CD4-positive, alpha-beta T cell (primary cell): ENCODE measurements around the gene PADI1. TPM values are rescaled to one million over a fixed set of nuclear protein-coding genes. Genes with fewer than 3 reads are reported as not detected.

Experiments
- ATAC-seq: fragments of 200-7000 bp; cut with Tn5 transposase; one replicate; pipeline ENCODE4 v1.10.0; 2022; ENCODE audit warnings: mild to moderate bottlenecking; ENCODE audit not compliant: poor library complexity
- CTCF ChIA-PET: fragments of 350-600 bp; sonication (Branson Sonifier 250); formaldehyde crosslinking; loops from one replicate; lab custom pipeline; 2021; ENCODE audit warnings: antibody characterized with exemption, inconsistent platforms; lab: Charles Lee
- POLR2A ChIA-PET: fragments of 350-600 bp; sonication (Branson Sonifier 250); formaldehyde crosslinking; loops from one replicate; lab custom pipeline; 2021; ENCODE audit warnings: antibody characterized with exemption, inconsistent platforms; lab: Charles Lee
- DNase-seq, 14 experiments: peaks; one replicate each; pipeline ENCODE4 v3.0.0-alpha.2; 2013 to 2020; ENCODE audit warnings: mixed read lengths in 2 of 14
- H3K27ac ChIP-seq, 2 donors: one replicate each; pipeline versions ENCODE4 v1.5.1 to v1.7.0; 2013; ENCODE audit warnings: low read length in 2 of 2, low read depth in 1 of 2, mild to moderate bottlenecking in 1 of 2
- H3K27me3 ChIP-seq, 2 experiments: 1 replicate in 1 of 2; 2 replicates in 1 of 2; pipeline versions ENCODE4 v1.6.1 to v1.7.0; 2013; ENCODE audit warnings: low read length in 2 of 2, control low read depth in 1 of 2, mild to moderate bottlenecking in 1 of 2, moderate library complexity in 1 of 2; ENCODE audit not compliant: insufficient read depth in 2 of 2, control insufficient read depth in 1 of 2
- H3K36me3 ChIP-seq: one replicate; pipeline ENCODE4 v1.6.1; 2013; ENCODE audit warnings: low read length, control low read depth; ENCODE audit not compliant: insufficient read depth
- H3K4me1 ChIP-seq: one replicate; pipeline ENCODE4 v1.6.1; 2013; ENCODE audit warnings: low read length, control low read depth; ENCODE audit not compliant: insufficient read depth
- H3K4me3 ChIP-seq: one replicate; pipeline ENCODE4 v1.5.1; 2013; ENCODE audit warnings: mild to moderate bottlenecking, low read length, moderate library complexity
- H3K9me3 ChIP-seq, 2 experiments: 1 replicate in 1 of 2; 2 replicates in 1 of 2; pipeline versions ENCODE4 v1.6.1 to v1.7.0; 2013; ENCODE audit warnings: low read length in 2 of 2, mild to moderate bottlenecking in 2 of 2, control low read depth in 1 of 2, moderate library complexity in 1 of 2; ENCODE audit not compliant: control insufficient read depth in 1 of 2, insufficient read depth in 1 of 2
- H3K27ac Mint-ChIP-seq: one replicate; pipeline ENCODE4 v1.8.0; 2020; ENCODE audit warnings: mixed read lengths
- H3K27me3 Mint-ChIP-seq: one replicate; pipeline ENCODE4 v1.8.0; 2021; ENCODE audit warnings: mixed read lengths
- H3K36me3 Mint-ChIP-seq: one replicate; pipeline ENCODE4 v1.8.0; 2021; ENCODE audit warnings: low read depth, mixed read lengths
- H3K4me1 Mint-ChIP-seq: one replicate; pipeline ENCODE4 v1.8.0; 2021; ENCODE audit warnings: low read depth, mixed read lengths
- H3K4me3 Mint-ChIP-seq: one replicate; pipeline ENCODE4 v1.8.0; 2020; ENCODE audit warnings: mild to moderate bottlenecking, mixed read lengths
- H3K9me3 Mint-ChIP-seq: one replicate; pipeline ENCODE4 v1.8.0; 2020; ENCODE audit warnings: mixed read lengths
- intact Hi-C, 2 experiments: fragments of 100-400 bp; cut with DNase I in 1 of 2; cut with micrococcal nuclease in 1 of 2; formaldehyde crosslinking; loops; one replicate each; pipeline versions ENCODE4 v1.15.1 to v1.9.0; 2023 to 2025; cut with DNase I, micrococcal nuclease
- total RNA-seq, 174 experiments: library from RNA in 2 of 174; stranded (reverse) in 2 of 174; gene quantifications; one replicate each; pipeline ENCODE4 v1.2.3 and lab custom pipeline; 2021 to 2026
- TF ChIP-seq, protein P1 (sequence below): fragments of 200-600 bp; IDR thresholded peaks from one replicate; pipeline ENCODE4 v1.8.0; 2022; ENCODE audit warnings: antibody characterized with exemption, mild to moderate bottlenecking

The PADI1 gene
- total RNA-seq, 2 experiments from 2014 or later: not detected

DNA sequence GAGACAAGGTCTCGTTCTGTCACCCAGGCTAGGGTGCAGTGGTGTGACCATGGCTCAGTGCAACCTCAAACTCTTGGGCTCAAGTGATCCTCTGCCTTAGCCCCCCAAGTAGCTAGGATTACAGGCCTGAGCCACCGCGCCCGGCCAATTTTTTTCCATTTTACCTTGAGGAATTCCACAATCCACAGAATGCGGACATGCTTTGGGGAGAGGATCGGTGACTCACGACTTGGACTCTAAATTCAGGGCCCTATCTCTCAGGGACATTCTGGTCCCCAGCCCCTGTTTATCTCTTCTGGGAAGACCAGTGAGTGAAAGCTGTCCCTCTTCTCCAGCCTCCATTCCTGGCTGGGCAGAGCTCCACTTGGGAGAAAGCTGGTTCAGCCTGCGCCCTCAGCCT is 5.2 kb downstream of the PADI1 start:
- no peaks in the 10 kb centered on the region for H3K36me3 Mint-ChIP-seq
- Histone ChIP-seq H3K4me3 (no peak overlapping the region), H3K27me3 (peaks cover 2 to 8% of the 10 kb centered on the region in 2 experiments), H3K27ac (no peak overlapping the region), H3K36me3 (no peaks in the 10 kb centered on the region), H3K4me1 (peaks cover 62% of the 10 kb centered on the region), H3K9me3 (no peaks in the 10 kb centered on the region)
- ChIA-PET POLR2A (no interaction called here), CTCF (no interaction called here)
- no peak for ATAC-seq
- no peak overlapping the region for H3K27ac Mint-ChIP-seq
- intact Hi-C loops: no loop called here
- TF ChIP-seq, protein P1, sequence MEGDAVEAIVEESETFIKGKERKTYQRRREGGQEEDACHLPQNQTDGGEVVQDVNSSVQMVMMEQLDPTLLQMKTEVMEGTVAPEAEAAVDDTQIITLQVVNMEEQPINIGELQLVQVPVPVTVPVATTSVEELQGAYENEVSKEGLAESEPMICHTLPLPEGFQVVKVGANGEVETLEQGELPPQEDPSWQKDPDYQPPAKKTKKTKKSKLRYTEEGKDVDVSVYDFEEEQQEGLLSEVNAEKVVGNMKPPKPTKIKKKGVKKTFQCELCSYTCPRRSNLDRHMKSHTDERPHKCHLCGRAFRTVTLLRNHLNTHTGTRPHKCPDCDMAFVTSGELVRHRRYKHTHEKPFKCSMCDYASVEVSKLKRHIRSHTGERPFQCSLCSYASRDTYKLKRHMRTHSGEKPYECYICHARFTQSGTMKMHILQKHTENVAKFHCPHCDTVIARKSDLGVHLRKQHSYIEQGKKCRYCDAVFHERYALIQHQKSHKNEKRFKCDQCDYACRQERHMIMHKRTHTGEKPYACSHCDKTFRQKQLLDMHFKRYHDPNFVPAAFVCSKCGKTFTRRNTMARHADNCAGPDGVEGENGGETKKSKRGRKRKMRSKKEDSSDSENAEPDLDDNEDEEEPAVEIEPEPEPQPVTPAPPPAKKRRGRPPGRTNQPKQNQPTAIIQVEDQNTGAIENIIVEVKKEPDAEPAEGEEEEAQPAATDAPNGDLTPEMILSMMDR: no peak
- H3K27me3 Mint-ChIP-seq: peaks cover 40% of the 10 kb centered on the region
- H3K4me3 Mint-ChIP-seq: no peak overlapping the region
- peaks cover 31% of the 10 kb centered on the region for H3K4me1 Mint-ChIP-seq
- no peak for DNase-seq
- no peaks in the 10 kb centered on the region for H3K9me3 Mint-ChIP-seq

DNA sequence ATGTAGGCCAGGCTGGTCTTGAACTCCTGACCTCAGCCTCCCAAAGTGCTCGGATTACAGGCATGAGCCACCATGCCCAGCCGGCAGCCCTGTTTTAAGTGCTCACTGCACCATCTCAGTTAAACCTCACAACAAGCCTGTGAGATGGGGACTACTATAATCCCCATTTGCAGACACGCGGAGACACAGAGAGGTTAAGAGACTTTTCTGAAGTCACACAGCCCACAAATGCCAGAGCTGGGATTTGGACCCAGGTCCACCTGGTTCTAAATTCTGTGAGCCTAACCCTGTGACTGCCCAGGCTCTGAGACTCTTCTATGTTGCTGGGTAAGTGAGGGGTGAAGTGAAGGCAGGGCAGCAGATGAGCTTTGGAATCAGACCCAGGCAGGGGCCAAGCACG is 6.4 kb downstream of the PADI1 start:
- TF ChIP-seq, protein P1: no peak
- Histone ChIP-seq H3K4me1 (peaks cover 62% of the 10 kb centered on the region), H3K27ac (no peak overlapping the region), H3K36me3 (no peaks in the 10 kb centered on the region), H3K4me3 (no peak overlapping the region), H3K27me3 (peaks cover 2 to 8% of the 10 kb centered on the region in 2 experiments), H3K9me3 (no peaks in the 10 kb centered on the region)
- intact Hi-C loops: no loop called here
- H3K4me3 Mint-ChIP-seq: no peak overlapping the region
- no peaks in the 10 kb centered on the region for H3K9me3 Mint-ChIP-seq
- H3K27ac Mint-ChIP-seq: no peak overlapping the region
- DNase-seq (no peak), ATAC-seq (no peak)
- ChIA-PET POLR2A (no interaction called here), CTCF (no interaction called here)
- peaks cover 31% of the 10 kb centered on the region for H3K4me1 Mint-ChIP-seq
- peaks cover 45% of the 10 kb centered on the region for H3K27me3 Mint-ChIP-seq
- no peaks in the 10 kb centered on the region for H3K36me3 Mint-ChIP-seq

DNA sequence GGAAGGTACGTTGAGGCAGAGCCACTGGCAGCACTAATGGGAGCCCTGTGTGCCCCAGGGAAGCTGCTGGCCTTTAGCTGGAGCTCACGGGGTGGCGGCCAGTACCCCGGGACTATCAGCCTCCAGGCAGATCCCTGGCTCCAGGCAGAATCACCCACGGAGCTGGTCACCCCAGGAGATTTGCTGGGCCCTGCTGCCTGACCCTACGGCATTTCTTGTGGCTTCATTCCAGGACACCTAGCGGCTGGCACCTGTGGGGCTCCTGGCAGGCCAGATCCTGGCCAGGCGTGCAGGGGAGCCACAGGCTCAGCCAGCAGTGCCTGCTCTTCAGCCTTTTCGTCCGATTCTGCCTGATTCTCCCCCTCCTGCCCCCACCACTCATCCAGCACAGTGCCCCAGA is 7.1 kb downstream of the PADI1 start:
- CTCF ChIA-PET: no interaction called here
- H3K27me3 Mint-ChIP-seq: peaks cover 46% of the 10 kb centered on the region
- H3K36me3 ChIP-seq: no peaks in the 10 kb centered on the region

More for the DNA sequence above, 7.1 kb downstream of the PADI1 start:
- H3K9me3 ChIP-seq: no peaks in the 10 kb centered on the region
- no peak overlapping the region for H3K27ac ChIP-seq
- intact Hi-C loops: no loop called here
- ATAC-seq: no peak
- DNase-seq: no peak
- H3K4me3 Mint-ChIP-seq: no peak overlapping the region
- no peak overlapping the region for H3K4me3 ChIP-seq
- peaks cover 31% of the 10 kb centered on the region for H3K4me1 Mint-ChIP-seq
- TF ChIP-seq, protein P1: no peak
- H3K27ac Mint-ChIP-seq: no peak overlapping the region
- peaks cover 2 to 8% of the 10 kb centered on the region in 2 experiments for H3K27me3 ChIP-seq
- no peaks in the 10 kb centered on the region for H3K36me3 Mint-ChIP-seq
- H3K4me1 ChIP-seq: peaks cover 60% of the 10 kb centered on the region
- H3K9me3 Mint-ChIP-seq: no peaks in the 10 kb centered on the region
- POLR2A ChIA-PET: no interaction called here
